Neural progenitor cell (in vitro differentiated cells): ENCODE data around the gene PIP4K2C. TPM values are rescaled to one million over a fixed set of nuclear protein-coding genes. Genes with fewer than 3 reads are reported as not detected.
"Not testable (repeated sequence)": the region's sequence is repeated elsewhere in the genome, so short reads cannot be mapped to it uniquely, and the experiment has no call there.

ENCODE experiments used
- DNase-seq: peaks from one replicate; pipeline ENCODE4 v3.0.0-alpha.2; 2016; ENCODE audit warnings: low spot score
- H2AFZ ChIP-seq: fragments of 200-600 bp; sonication (generic); replicated peaks from 2 replicates; pipeline ENCODE4 v1.6.1; 2016; ENCODE audit warnings: antibody characterized with exemption
- H3F3A ChIP-seq: fragments of 200-600 bp; sonication (generic); 2 replicates; pipeline ENCODE4 v1.6.1; 2016; ENCODE audit warnings: antibody characterized with exemption, low read depth
- H3K27ac ChIP-seq: fragments of 200-600 bp; sonication (generic); 2 replicates; pipeline ENCODE4 v1.5.1; 2016; ENCODE audit warnings: mild to moderate bottlenecking
- H3K27me3 ChIP-seq: fragments of 200-600 bp; sonication (generic); 2 replicates; pipeline ENCODE4 v1.6.1; 2016; ENCODE audit warnings: mild to moderate bottlenecking, moderate library complexity
- H3K36me3 ChIP-seq: fragments of 200-600 bp; sonication (generic); 2 replicates; pipeline ENCODE4 v1.5.1; 2016
- H3K4me1 ChIP-seq: fragments of 200-600 bp; sonication (generic); 2 replicates; pipeline ENCODE4 v1.6.1; 2016; ENCODE audit warnings: mixed run types
- H3K4me2 ChIP-seq: fragments of 200-600 bp; sonication (generic); 2 replicates; pipeline ENCODE4 v1.6.1; 2016
- H3K4me3 ChIP-seq: fragments of 200-600 bp; sonication (generic); 2 replicates; pipeline ENCODE4 v1.5.1; 2016
- H3K79me2 ChIP-seq: fragments of 200-600 bp; sonication (generic); 2 replicates; pipeline ENCODE4 v1.6.1; 2016; ENCODE audit warnings: low read depth
- H3K9ac ChIP-seq: fragments of 200-600 bp; sonication (generic); 2 replicates; pipeline ENCODE4 v1.6.1; 2016
- H3K9me3 ChIP-seq: fragments of 200-600 bp; sonication (generic); 2 replicates; pipeline ENCODE4 v1.5.1; 2016; ENCODE audit warnings: low read depth
- H4K20me1 ChIP-seq: fragments of 200-600 bp; sonication (generic); 2 replicates; pipeline ENCODE4 v1.6.1; 2016; ENCODE audit warnings: low read depth
- H3K27ac Mint-ChIP-seq: 3 replicates; pipeline ENCODE4 v1.8.0; 2021; ENCODE audit warnings: mixed read lengths
- H3K27me3 Mint-ChIP-seq: 2 replicates; pipeline ENCODE4 v1.8.0; 2022; ENCODE audit warnings: low read depth, mild to moderate bottlenecking, inconsistent platforms, moderate library complexity, mixed read lengths; ENCODE audit not compliant: insufficient read depth
- H3K36me3 Mint-ChIP-seq: 3 replicates; pipeline ENCODE4 v1.8.0; 2021; ENCODE audit warnings: mixed read lengths
- H3K4me1 Mint-ChIP-seq: 3 replicates; pipeline ENCODE4 v1.8.0; 2021; ENCODE audit warnings: mixed read lengths
- H3K4me3 Mint-ChIP-seq: 3 replicates; pipeline ENCODE4 v1.8.0; 2021; ENCODE audit warnings: mild to moderate bottlenecking, moderate library complexity, mixed read lengths
- H3K9me3 Mint-ChIP-seq: 3 replicates; pipeline ENCODE4 v1.8.0; 2020; ENCODE audit warnings: mixed read lengths
- CTCF ChIP-seq: fragments of 200-600 bp; sonication (generic); IDR thresholded peaks from 2 replicates; pipeline ENCODE4 v1.5.1; 2017; ENCODE audit warnings: antibody characterized with exemption, mild to moderate bottlenecking
- EZH2 ChIP-seq: fragments of 200-600 bp; sonication (generic); IDR thresholded peaks from 2 replicates; pipeline ENCODE4 v1.6.1; 2017; ENCODE audit warnings: antibody characterized with exemption, mild to moderate bottlenecking, moderate library complexity
- EZH2phosphoT487 ChIP-seq: fragments of 200-600 bp; sonication (generic); IDR thresholded peaks from 2 replicates; pipeline ENCODE4 v1.6.1; 2017; ENCODE audit warnings: antibody characterized with exemption
- total RNA-seq: library from RNA; depleted of rRNA; stranded (reverse); fragments of >200 nt; gene quantifications from 2 replicates; pipeline ENCODE4 v1.2.3, GENCODE V29; 2015; ENCODE audit warnings: low replicate concordance

The PIP4K2C gene
- total RNA-seq, 1 donor from 2014 or later = 15.5 TPM

DNA sequence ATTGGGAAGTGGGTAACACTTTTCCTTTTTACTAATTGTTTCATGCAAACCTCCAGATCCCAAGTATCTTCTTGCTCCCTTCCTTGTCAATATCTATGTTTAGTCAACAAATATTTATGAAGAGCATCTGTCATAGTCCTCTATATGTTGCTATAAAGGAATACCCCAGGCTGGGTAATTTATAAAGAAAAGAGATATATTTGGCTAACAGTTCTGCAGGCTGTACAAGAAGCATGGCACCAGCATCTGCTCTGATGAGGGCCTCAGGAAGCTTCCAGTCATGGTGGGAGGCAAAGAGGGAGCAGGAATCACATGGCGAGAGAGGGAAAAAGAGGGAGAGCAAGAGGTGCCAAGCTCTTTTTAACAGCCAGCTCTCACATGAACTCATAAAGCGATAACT lies 36.5 kb upstream of the PIP4K2C start:
- peaks cover 25% of the 10 kb centered on the region for H3K27me3 Mint-ChIP-seq
- H3K4me1 ChIP-seq = peaks cover 33% of the 10 kb centered on the region

DNA sequence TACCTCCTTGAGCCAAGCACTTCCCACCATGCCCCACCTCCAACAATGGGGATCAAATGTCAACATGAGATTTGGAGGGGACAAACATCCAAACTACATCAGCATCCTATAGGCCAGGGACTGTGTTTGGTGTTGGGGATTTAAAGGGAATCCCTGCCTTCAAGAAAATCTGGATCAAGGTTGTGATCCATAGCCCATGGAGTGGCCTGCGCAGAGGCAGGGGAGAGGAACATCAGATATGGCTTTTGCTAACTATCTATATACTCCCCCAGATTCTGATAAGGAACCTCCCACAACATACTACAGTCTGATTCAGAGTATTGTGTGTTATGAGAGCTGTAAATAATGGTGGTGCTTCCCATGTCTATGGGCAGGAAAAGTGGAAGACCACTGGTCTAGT lies 36.1 kb upstream of the PIP4K2C start:
- no peaks in the 10 kb centered on the region for H3K27me3 ChIP-seq
- Mint-ChIP-seq H3K27me3 (peaks cover 22% of the 10 kb centered on the region), H3K9me3 (no peaks in the 10 kb centered on the region), H3K27ac (no peak overlapping the region), H3K36me3 (no peaks in the 10 kb centered on the region), H3K4me3 (no peak overlapping the region), H3K4me1 (peaks cover 43% of the 10 kb centered on the region)
- no peak overlapping the region for H3K27ac ChIP-seq
- DNase-seq = no peak
- no peaks in the 10 kb centered on the region for H3K9me3 ChIP-seq
- TF ChIP-seq CTCF (no peak), EZH2phosphoT487 (no peak), EZH2 (no peak)
- no peak overlapping the region for H2AFZ ChIP-seq
- no peaks in the 10 kb centered on the region for H3K36me3 ChIP-seq
- peaks cover 34% of the 10 kb centered on the region for H3F3A ChIP-seq
- H4K20me1 ChIP-seq = peaks cover 57% of the 10 kb centered on the region
- H3K4me3 ChIP-seq = no peak overlapping the region
- H3K9ac ChIP-seq = no peak overlapping the region
- H3K4me1 ChIP-seq = peaks cover 33% of the 10 kb centered on the region
- no peak overlapping the region for H3K4me2 ChIP-seq
- peaks cover 51% of the 10 kb centered on the region for H3K79me2 ChIP-seq

More for the DNA sequence above, 36.5 kb upstream of the PIP4K2C start:
- Histone ChIP-seq H3K4me2 (no peak overlapping the region), H3K9ac (no peak overlapping the region), H3K36me3 (no peaks in the 10 kb centered on the region), H3K27me3 (peaks cover 2% of the 10 kb centered on the region), H2AFZ (no peak overlapping the region), H3K4me3 (no peak overlapping the region), H3K79me2 (peaks cover 49% of the 10 kb centered on the region), H3K9me3 (no peaks in the 10 kb centered on the region), H3F3A (peaks cover 35% of the 10 kb centered on the region), H3K27ac (no peak overlapping the region), H4K20me1 (peaks cover 57% of the 10 kb centered on the region)
- Mint-ChIP-seq H3K4me1 (peaks cover 43% of the 10 kb centered on the region), H3K27ac (no peak overlapping the region), H3K4me3 (no peak overlapping the region), H3K9me3 (no peaks in the 10 kb centered on the region), H3K36me3 (no peaks in the 10 kb centered on the region)
- TF ChIP-seq EZH2 (no peak), EZH2phosphoT487 (no peak), CTCF (no peak)
- DNase-seq = no peak

DNA sequence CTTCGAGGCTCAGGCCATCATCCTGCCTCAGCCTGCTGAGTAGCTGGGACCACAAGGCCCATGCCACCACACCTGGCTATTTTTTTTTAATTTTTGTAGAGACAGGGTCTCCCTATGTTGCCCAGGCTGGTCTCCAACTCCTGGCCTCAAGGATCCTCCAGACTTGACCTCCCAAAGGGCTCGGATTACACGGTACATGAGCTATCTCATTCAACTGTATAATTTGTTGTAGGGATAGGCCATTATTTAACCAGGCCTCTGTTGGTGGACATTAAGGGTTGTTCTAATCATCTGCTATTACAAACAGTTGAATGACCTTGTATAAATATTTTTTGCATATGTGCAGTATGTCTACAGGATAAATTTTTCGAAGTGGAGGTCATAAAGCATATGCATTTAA lies 32.1 kb upstream of the PIP4K2C start:
- H3K36me3 Mint-ChIP-seq = peaks cover 2% of the 10 kb centered on the region
- H3K4me2 ChIP-seq = no peak overlapping the region
- no peaks in the 10 kb centered on the region for H3K36me3 ChIP-seq
- H4K20me1 ChIP-seq = peaks cover 28% of the 10 kb centered on the region
- peaks cover 3% of the 10 kb centered on the region for H3K4me1 ChIP-seq
- H2AFZ ChIP-seq = no peak overlapping the region
- no peak overlapping the region for H3K4me3 ChIP-seq
- no peak overlapping the region for H3K27ac ChIP-seq
- H3F3A ChIP-seq = peaks cover 11% of the 10 kb centered on the region
- no peak for DNase-seq
- no peaks in the 10 kb centered on the region for H3K9me3 Mint-ChIP-seq
- no peak overlapping the region for H3K4me3 Mint-ChIP-seq
- peaks cover 36% of the 10 kb centered on the region for H3K79me2 ChIP-seq
- peaks cover 8% of the 10 kb centered on the region for H3K4me1 Mint-ChIP-seq
- no peak overlapping the region for H3K9ac ChIP-seq
- TF ChIP-seq EZH2phosphoT487 = no peak
- TF ChIP-seq CTCF = no peak
- TF ChIP-seq EZH2 = no peak
- no peaks in the 10 kb centered on the region for H3K27me3 ChIP-seq
- no peaks in the 10 kb centered on the region for H3K9me3 ChIP-seq
- H3K27ac Mint-ChIP-seq = no peak overlapping the region
- peaks cover 7% of the 10 kb centered on the region for H3K27me3 Mint-ChIP-seq

- Histone ChIP-seq H3K4me1 (no peaks in the 10 kb centered on the region), H4K20me1 (peaks cover 12% of the 10 kb centered on the region), H3K79me2 (peaks cover 21% of the 10 kb centered on the region), H3F3A (peaks cover 7% of the 10 kb centered on the region), H3K4me2 (no peak overlapping the region), H3K9me3 (no peaks in the 10 kb centered on the region), H3K4me3 (no peak overlapping the region), H3K9ac (no peak overlapping the region), H3K27me3 (no peaks in the 10 kb centered on the region), H2AFZ (no peak overlapping the region), H3K36me3 (no peaks in the 10 kb centered on the region), H3K27ac (no peak overlapping the region)
- Mint-ChIP-seq H3K9me3 (no peaks in the 10 kb centered on the region), H3K27me3 (peaks cover 11% of the 10 kb centered on the region), H3K27ac (no peak overlapping the region), H3K36me3 (peaks cover 10% of the 10 kb centered on the region), H3K4me3 (no peak overlapping the region), H3K4me1 (no peaks in the 10 kb centered on the region)
- no peak for DNase-seq
- TF ChIP-seq EZH2phosphoT487 (no peak), CTCF (no peak), EZH2 (no peak)
Observed at GRCh38 chr12:57560516-57560915, 30.5 kb upstream of the PIP4K2C start.

- not testable (repeated sequence) for H3K36me3 ChIP-seq, DNase-seq, H3K9ac ChIP-seq, H2AFZ ChIP-seq, H4K20me1 ChIP-seq, H3K27me3 ChIP-seq, H3K27ac ChIP-seq, H3K4me1 ChIP-seq, H3K4me3 ChIP-seq, H3K4me2 ChIP-seq, H3K4me1 Mint-ChIP-seq, H3K4me3 Mint-ChIP-seq, H3K27ac Mint-ChIP-seq, H3K36me3 Mint-ChIP-seq, H3K9me3 Mint-ChIP-seq, H3F3A ChIP-seq, H3K9me3 ChIP-seq
- peaks cover 21% of the 10 kb centered on the region for H3K79me2 ChIP-seq
- H3K27me3 Mint-ChIP-seq = peaks cover 11% of the 10 kb centered on the region
Observed at GRCh38 chr12:57561117-57561516, 29.9 kb upstream of the PIP4K2C start.
